Kidney capillary endothelial cell (primary cell): Measurements from ENCODE around the gene RPS4Y1.

ENCODE experiments used
- DNase-seq: peaks from one replicate; pipeline ENCODE4 v3.0.0-alpha.2; 2018; ENCODE audit warnings: low spot score

The RPS4Y1 gene

GRCh38 chrY:2883561-2883960 lies 42.2 kb downstream of the RPS4Y1 start:
- DNase-seq, result no peak

- no peak for DNase-seq
These were observed 44.5 kb downstream of the RPS4Y1 start for GRCh38 chrY:2885880-2886279.

- DNase-seq, result no peak
These were observed 46.0 kb downstream of the RPS4Y1 start for GRCh38 chrY:2887386-2887785.

- DNase-seq, result no peak
These were observed 46.6 kb downstream of the RPS4Y1 start for GRCh38 chrY:2887955-2888354.

GRCh38 chrY:2893471-2893870 lies 52.1 kb downstream of the RPS4Y1 start:
- DNase-seq, result no peak

GRCh38 chrY:2896050-2896449 lies 54.6 kb downstream of the RPS4Y1 start:
- DNase-seq, result no peak

- no peak for DNase-seq
These were observed 66.0 kb downstream of the RPS4Y1 start for GRCh38 chrY:2907356-2907755.

GRCh38 chrY:2913066-2913815 lies 71.8 kb downstream of the RPS4Y1 start:
- DNase-seq, result no peak
